CD4-positive, alpha-beta T cell (primary cell): ENCODE results near the gene UBALD2. TPM values are rescaled to one million over a fixed set of nuclear protein-coding genes. Genes with fewer than 3 reads are reported as not detected.
"Not testable (repeated sequence)": the region's sequence is repeated elsewhere in the genome, so short reads cannot be mapped to it uniquely, and the experiment has no call there.

Experiments used
- ATAC-seq: fragments of 200-7000 bp; cut with Tn5 transposase; one replicate; pipeline ENCODE4 v1.10.0; 2022; ENCODE audit warnings: mild to moderate bottlenecking; ENCODE audit not compliant: poor library complexity
- CTCF ChIA-PET: fragments of 350-600 bp; sonication (Branson Sonifier 250); formaldehyde crosslinking; loops from one replicate; lab custom pipeline; 2021; ENCODE audit warnings: antibody characterized with exemption, inconsistent platforms; lab: Charles Lee
- POLR2A ChIA-PET: fragments of 350-600 bp; sonication (Branson Sonifier 250); formaldehyde crosslinking; loops from one replicate; lab custom pipeline; 2021; ENCODE audit warnings: antibody characterized with exemption, inconsistent platforms; lab: Charles Lee
- DNase-seq, 14 experiments: peaks; one replicate each; pipeline ENCODE4 v3.0.0-alpha.2; 2013 to 2020; ENCODE audit warnings: mixed read lengths in 2 of 14
- H3K27ac ChIP-seq, 2 donors: one replicate each; pipeline versions ENCODE4 v1.5.1 to v1.7.0; 2013; ENCODE audit warnings: low read length in 2 of 2, low read depth in 1 of 2, mild to moderate bottlenecking in 1 of 2
- H3K27me3 ChIP-seq, 2 experiments: 1 replicate in 1 of 2; 2 replicates in 1 of 2; pipeline versions ENCODE4 v1.6.1 to v1.7.0; 2013; ENCODE audit warnings: low read length in 2 of 2, control low read depth in 1 of 2, mild to moderate bottlenecking in 1 of 2, moderate library complexity in 1 of 2; ENCODE audit not compliant: insufficient read depth in 2 of 2, control insufficient read depth in 1 of 2
- H3K36me3 ChIP-seq: one replicate; pipeline ENCODE4 v1.6.1; 2013; ENCODE audit warnings: low read length, control low read depth; ENCODE audit not compliant: insufficient read depth
- H3K4me1 ChIP-seq: one replicate; pipeline ENCODE4 v1.6.1; 2013; ENCODE audit warnings: low read length, control low read depth; ENCODE audit not compliant: insufficient read depth
- H3K4me3 ChIP-seq: one replicate; pipeline ENCODE4 v1.5.1; 2013; ENCODE audit warnings: mild to moderate bottlenecking, low read length, moderate library complexity
- H3K9me3 ChIP-seq, 2 experiments: 1 replicate in 1 of 2; 2 replicates in 1 of 2; pipeline versions ENCODE4 v1.6.1 to v1.7.0; 2013; ENCODE audit warnings: low read length in 2 of 2, mild to moderate bottlenecking in 2 of 2, control low read depth in 1 of 2, moderate library complexity in 1 of 2; ENCODE audit not compliant: control insufficient read depth in 1 of 2, insufficient read depth in 1 of 2
- H3K27ac Mint-ChIP-seq: one replicate; pipeline ENCODE4 v1.8.0; 2020; ENCODE audit warnings: mixed read lengths
- H3K27me3 Mint-ChIP-seq: one replicate; pipeline ENCODE4 v1.8.0; 2021; ENCODE audit warnings: mixed read lengths
- H3K36me3 Mint-ChIP-seq: one replicate; pipeline ENCODE4 v1.8.0; 2021; ENCODE audit warnings: low read depth, mixed read lengths
- H3K4me1 Mint-ChIP-seq: one replicate; pipeline ENCODE4 v1.8.0; 2021; ENCODE audit warnings: low read depth, mixed read lengths
- H3K4me3 Mint-ChIP-seq: one replicate; pipeline ENCODE4 v1.8.0; 2020; ENCODE audit warnings: mild to moderate bottlenecking, mixed read lengths
- H3K9me3 Mint-ChIP-seq: one replicate; pipeline ENCODE4 v1.8.0; 2020; ENCODE audit warnings: mixed read lengths
- intact Hi-C, 2 experiments: fragments of 100-400 bp; cut with DNase I in 1 of 2; cut with micrococcal nuclease in 1 of 2; formaldehyde crosslinking; loops; one replicate each; pipeline versions ENCODE4 v1.15.1 to v1.9.0; 2023 to 2025; cut with DNase I, micrococcal nuclease
- total RNA-seq, 174 experiments: library from RNA in 2 of 174; stranded (reverse) in 2 of 174; gene quantifications; one replicate each; pipeline ENCODE4 v1.2.3 and lab custom pipeline; 2021 to 2026
- TF ChIP-seq, protein P1 (sequence below): fragments of 200-600 bp; IDR thresholded peaks from one replicate; pipeline ENCODE4 v1.8.0; 2022; ENCODE audit warnings: antibody characterized with exemption, mild to moderate bottlenecking

UBALD2 gene
- total RNA-seq, 2 experiments from 2014 or later: 253 to 265 TPM

DNA sequence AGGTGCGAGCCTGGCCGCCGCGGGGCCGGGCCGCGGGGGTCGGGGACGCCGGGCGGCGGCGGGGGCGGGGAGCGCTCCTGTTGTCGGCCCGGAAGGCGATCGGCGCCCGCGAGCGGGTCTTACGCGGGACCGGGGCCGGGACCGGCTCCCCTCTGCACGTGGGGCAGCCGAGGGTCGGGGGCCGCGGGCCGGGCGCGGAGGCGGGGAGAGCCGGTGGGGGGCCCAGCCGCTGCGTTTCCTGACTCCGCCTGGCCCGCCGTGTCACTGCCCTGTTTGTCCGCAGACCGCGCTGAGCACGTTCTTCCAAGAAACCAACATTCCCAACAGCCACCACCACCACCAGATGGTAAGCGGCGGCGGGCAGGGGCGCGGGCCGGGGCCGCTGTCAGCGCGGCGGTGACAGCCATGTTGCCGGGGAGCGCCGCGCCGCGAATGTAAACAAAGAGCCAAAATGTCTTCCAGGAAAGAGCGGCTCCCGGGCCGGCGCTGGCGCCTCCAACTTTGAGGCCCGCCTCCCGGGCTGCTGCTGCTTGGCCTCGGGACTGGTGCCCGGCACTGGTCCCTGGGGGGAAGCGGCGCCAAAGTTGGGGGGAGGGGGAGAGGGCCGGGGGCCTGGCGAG, 586 bp downstream of the UBALD2 start:
- H3K4me1 Mint-ChIP-seq: peaks cover 68% of the 10 kb centered on the region
- no peaks in the 10 kb centered on the region for H3K9me3 Mint-ChIP-seq
- H3K36me3 ChIP-seq: peaks cover 44% of the 10 kb centered on the region
- ChIA-PET CTCF (interaction anchor here (0.9 to 6.5 kb wide), 8 partner anchors 14 to 144 kb away, joined by 3 to 29 read pairs (median 12); partner anchors contain the start of genes FOXJ1 and SPHK1), POLR2A (interaction anchor here (0.9 to 14.0 kb wide), 26 partner anchors 8 to 486 kb away, joined by 3 to 394 read pairs (median 11); partner anchors contain the start of genes EXOC7, FOXJ1, RNF157 and SRP68)
- H3K36me3 Mint-ChIP-seq: peaks cover 44% of the 10 kb centered on the region
- DNase-seq (peak in 12 of 14 experiments; percentile 46 to 81 (median 62)), ATAC-seq (peak; percentile 7)
- no peaks in the 10 kb centered on the region for H3K9me3 ChIP-seq
- peak overlapping the region; percentile 73 for H3K4me3 ChIP-seq
- H3K27me3 Mint-ChIP-seq: no peaks in the 10 kb centered on the region
- intact Hi-C loops: loop anchor here (1.0 to 5.0 kb wide), 4 partner anchors 25 to 123 kb away; partner anchors contain the start of genes RNF157 (in 2 of the 2) and FOXJ1 (in 1 of the 2)
- peak overlapping the region; percentile 98 for H3K27ac Mint-ChIP-seq
- peak overlapping the region; percentile 77 to 91 for H3K27ac ChIP-seq
- TF ChIP-seq, protein P1, sequence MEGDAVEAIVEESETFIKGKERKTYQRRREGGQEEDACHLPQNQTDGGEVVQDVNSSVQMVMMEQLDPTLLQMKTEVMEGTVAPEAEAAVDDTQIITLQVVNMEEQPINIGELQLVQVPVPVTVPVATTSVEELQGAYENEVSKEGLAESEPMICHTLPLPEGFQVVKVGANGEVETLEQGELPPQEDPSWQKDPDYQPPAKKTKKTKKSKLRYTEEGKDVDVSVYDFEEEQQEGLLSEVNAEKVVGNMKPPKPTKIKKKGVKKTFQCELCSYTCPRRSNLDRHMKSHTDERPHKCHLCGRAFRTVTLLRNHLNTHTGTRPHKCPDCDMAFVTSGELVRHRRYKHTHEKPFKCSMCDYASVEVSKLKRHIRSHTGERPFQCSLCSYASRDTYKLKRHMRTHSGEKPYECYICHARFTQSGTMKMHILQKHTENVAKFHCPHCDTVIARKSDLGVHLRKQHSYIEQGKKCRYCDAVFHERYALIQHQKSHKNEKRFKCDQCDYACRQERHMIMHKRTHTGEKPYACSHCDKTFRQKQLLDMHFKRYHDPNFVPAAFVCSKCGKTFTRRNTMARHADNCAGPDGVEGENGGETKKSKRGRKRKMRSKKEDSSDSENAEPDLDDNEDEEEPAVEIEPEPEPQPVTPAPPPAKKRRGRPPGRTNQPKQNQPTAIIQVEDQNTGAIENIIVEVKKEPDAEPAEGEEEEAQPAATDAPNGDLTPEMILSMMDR: no peak
- H3K4me1 ChIP-seq: peaks cover 78% of the 10 kb centered on the region
- H3K4me3 Mint-ChIP-seq: peak overlapping the region; percentile 93
- H3K27me3 ChIP-seq: no peaks in the 10 kb centered on the region

DNA sequence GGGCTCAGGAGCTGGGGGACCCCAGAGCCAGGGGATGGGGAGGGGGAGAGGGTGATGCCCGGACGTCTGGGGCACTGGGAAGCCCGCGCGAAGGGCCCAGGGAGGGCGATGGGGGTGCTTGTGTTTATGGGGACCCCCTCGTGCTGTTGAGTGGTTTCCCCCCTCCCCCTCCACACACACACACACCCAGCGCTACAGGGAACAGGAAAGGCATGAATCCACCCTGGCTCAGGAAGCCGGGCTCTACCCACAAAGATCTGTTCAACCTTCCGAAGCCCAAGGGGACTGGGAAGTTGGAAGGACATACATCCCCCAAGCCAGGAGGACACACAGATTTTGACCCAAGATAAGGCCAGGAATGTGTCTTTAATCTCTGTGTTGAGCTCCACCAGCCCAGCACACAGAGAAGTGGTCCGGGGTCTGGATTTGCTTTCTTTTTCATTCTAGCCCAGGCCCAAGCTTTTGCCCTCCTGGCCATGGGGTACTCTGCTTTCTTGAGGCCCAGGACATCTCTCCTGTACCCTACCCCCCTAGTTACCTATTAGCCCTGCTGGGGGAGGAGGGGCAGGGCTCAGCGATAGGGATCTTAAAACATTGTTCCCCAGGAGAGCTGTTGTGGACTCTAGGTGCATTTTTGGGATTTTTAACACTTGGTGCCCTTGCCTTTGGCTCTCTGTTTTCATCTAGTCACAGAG, 1.2 kb downstream of the UBALD2 start:
- H3K27ac Mint-ChIP-seq: peak overlapping the region; percentile 98
- Histone ChIP-seq H3K4me3 (peak overlapping the region; percentile 73), H3K9me3 (no peaks in the 10 kb centered on the region), H3K27ac (peak overlapping the region; percentile 77 to 91), H3K27me3 (no peaks in the 10 kb centered on the region), H3K4me1 (peaks cover 84% of the 10 kb centered on the region), H3K36me3 (peaks cover 51% of the 10 kb centered on the region)
- TF ChIP-seq, protein P1: no peak
- H3K9me3 Mint-ChIP-seq: no peaks in the 10 kb centered on the region
- DNase-seq (peak in 4 of 14 experiments; percentile 40 to 59 (median 50)), ATAC-seq (no peak)
- H3K36me3 Mint-ChIP-seq: peaks cover 49% of the 10 kb centered on the region
- ChIA-PET CTCF (interaction anchor here (0.7 to 6.5 kb wide), 7 partner anchors 14 to 145 kb away, joined by 4 to 29 read pairs (median 9); partner anchors contain the start of gene FOXJ1), POLR2A (interaction anchor here (0.6 to 14.0 kb wide), 10 partner anchors 8 to 286 kb away, joined by 3 to 394 read pairs (median 8); partner anchors contain the start of gene RNF157)
- intact Hi-C loops: loop anchor here in 1 of 2 experiments (5.0 kb wide), 1 partner anchor 124 kb away; the partner anchor contains the start of gene FOXJ1
- H3K4me1 Mint-ChIP-seq: peaks cover 75% of the 10 kb centered on the region
- peak overlapping the region; percentile 93 for H3K4me3 Mint-ChIP-seq
- H3K27me3 Mint-ChIP-seq: no peaks in the 10 kb centered on the region

DNA sequence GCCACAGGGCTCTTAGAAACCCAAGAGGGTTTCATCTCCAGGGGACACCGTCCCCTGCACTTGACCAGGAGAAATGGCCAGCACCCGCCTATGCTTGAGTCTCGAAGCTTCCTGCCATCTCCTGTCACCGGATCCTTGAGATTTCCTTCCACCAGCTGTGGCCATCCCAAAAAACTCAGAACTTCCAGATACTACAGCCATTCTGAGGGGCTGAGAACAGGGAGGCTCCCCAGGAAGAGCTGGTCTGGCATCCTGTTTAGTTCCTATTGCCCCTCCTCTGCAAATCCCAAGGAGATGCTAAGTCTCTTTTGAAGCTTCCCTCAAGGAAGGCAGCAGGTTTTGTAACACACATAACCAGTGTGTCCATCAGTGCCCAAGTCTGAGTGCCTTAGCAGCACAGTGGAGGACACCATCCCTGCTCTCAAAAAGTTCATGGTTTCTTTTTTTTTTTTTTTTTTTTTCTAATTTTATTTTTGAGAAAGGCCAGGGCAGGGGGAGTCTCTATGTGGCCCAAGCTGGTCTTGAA, 2.0 kb downstream of the UBALD2 start:
- H3K9me3 Mint-ChIP-seq: no peaks in the 10 kb centered on the region
- Histone ChIP-seq H3K36me3 (peaks cover 53% of the 10 kb centered on the region), H3K27me3 (no peaks in the 10 kb centered on the region), H3K9me3 (no peaks in the 10 kb centered on the region), H3K4me1 (peaks cover 84% of the 10 kb centered on the region), H3K27ac (peak overlapping the region; percentile 77 to 91), H3K4me3 (peak overlapping the region; percentile 73)
- intact Hi-C loops: loop anchor here in 1 of 2 experiments (5.0 kb wide), 1 partner anchor 125 kb away; the partner anchor contains the start of gene FOXJ1
- TF ChIP-seq, protein P1: no peak
- ChIA-PET CTCF (interaction anchor here (0.7 to 6.5 kb wide), 7 partner anchors 13 to 146 kb away, joined by 4 to 29 read pairs (median 9); partner anchors contain the start of gene FOXJ1), POLR2A (interaction anchor here (0.5 to 14.0 kb wide), 11 partner anchors 9 to 698 kb away, joined by 3 to 394 read pairs (median 6); partner anchors contain the start of gene RNF157)
- H3K27me3 Mint-ChIP-seq: no peaks in the 10 kb centered on the region
- H3K27ac Mint-ChIP-seq: peak overlapping the region; percentile 98
- H3K4me3 Mint-ChIP-seq: peak overlapping the region; percentile 96
- ATAC-seq: no peak
- peaks cover 51% of the 10 kb centered on the region for H3K36me3 Mint-ChIP-seq
- peaks cover 72% of the 10 kb centered on the region for H3K4me1 Mint-ChIP-seq
- no peak for DNase-seq

DNA sequence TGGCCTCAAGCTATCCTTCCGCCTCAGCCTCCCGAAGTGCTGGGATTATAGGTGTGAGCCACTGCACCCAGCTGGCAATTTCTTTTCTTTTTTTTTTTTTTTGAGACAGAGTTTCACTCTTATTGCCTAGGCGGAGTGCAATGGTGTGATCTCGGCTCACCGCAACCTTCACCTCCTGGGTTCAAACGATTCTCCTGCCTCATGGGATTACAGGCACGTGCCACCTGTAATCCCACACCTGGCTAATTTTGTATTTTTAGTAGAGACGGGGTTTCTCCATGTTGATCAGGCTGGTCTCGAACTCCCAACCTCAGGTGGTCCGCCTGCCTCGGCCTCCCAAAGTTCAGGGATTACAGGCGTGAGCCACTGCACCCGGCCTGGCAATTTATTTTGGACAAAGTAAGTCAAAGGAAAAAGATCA, 2.4 kb downstream of the UBALD2 start:
- Mint-ChIP-seq H3K36me3 (peaks cover 51% of the 10 kb centered on the region), H3K4me3 (peak overlapping the region; percentile 96), H3K4me1 (peaks cover 72% of the 10 kb centered on the region), H3K27ac (peak overlapping the region; percentile 98)
- H3K9me3 ChIP-seq, H3K27me3 Mint-ChIP-seq, H3K9me3 Mint-ChIP-seq, H3K27me3 ChIP-seq, ATAC-seq: not testable (repeated sequence)
- POLR2A ChIA-PET: interaction anchor here (0.5 to 14.0 kb wide), 12 partner anchors 11 to 698 kb away, joined by 3 to 394 read pairs (median 6); partner anchors contain the start of gene RNF157
- intact Hi-C loops: loop anchor here in 1 of 2 experiments (5.0 kb wide), 1 partner anchor 125 kb away; the partner anchor contains the start of gene FOXJ1
- CTCF ChIA-PET: interaction anchor here (1.5 to 6.5 kb wide), 6 partner anchors 12 to 146 kb away, joined by 3 to 29 read pairs (median 9); no protein-coding TSS in a partner anchor
- H3K27ac ChIP-seq: peak overlapping the region; percentile 77 to 91
- peaks cover 85% of the 10 kb centered on the region for H3K4me1 ChIP-seq
- peak overlapping the region; percentile 73 for H3K4me3 ChIP-seq
- H3K36me3 ChIP-seq: peaks cover 53% of the 10 kb centered on the region
- DNase-seq: peak in 2 of 14 experiments; percentile 50 to 57
